ENCODE measurements around the gene SYCP1. TPM values are rescaled to one million over a fixed set of nuclear protein-coding genes. Genes with fewer than 3 reads are reported as not detected.
"Not testable (repeated sequence)": the region's sequence is repeated elsewhere in the genome, so short reads cannot be mapped to it uniquely, and the experiment has no call there.

SYCP1 gene
- total and polyA plus RNA-seq, 3 experiments from 2014 or later: not detected

DNA sequence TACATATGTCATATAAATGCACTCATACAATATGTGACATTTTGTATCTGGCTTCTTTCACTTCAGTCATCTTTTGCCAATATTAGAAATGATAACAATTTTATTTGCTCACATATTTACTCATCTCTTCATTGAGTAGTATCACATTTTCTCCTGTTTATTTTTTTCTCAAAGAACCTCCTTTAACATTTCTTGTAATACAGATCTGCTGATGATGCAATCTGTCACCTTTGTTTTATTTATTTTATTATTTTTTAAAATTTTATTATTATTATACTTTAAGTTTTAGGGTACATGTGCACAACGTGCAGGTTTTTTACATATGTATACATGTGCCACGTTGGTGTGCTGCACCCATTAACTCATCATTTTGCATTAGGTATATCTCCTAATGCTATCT lies 159.1 kb downstream of the SYCP1 start:
- CTCF ChIA-PET: no interaction called here
- no peaks in the 10 kb centered on the region for H3K36me3 Mint-ChIP-seq
- no peaks in the 10 kb centered on the region for H3K9me3 ChIP-seq (ENCODE audit: low read length)

GRCh38 chr1:115019549-115019948 lies 164.9 kb downstream of the SYCP1 start:
- H3K4me1 ChIP-seq (ENCODE audit: insufficient read depth, low read length); H3K9me3 ChIP-seq (ENCODE audit: low read length); H3K27ac Mint-ChIP-seq; H3K36me3 Mint-ChIP-seq; H3K27ac ChIP-seq (ENCODE audit: low read depth, low read length); H3K4me3 ChIP-seq (ENCODE audit: low read length); DNase-seq; H3K27me3 ChIP-seq (ENCODE audit: insufficient read depth, low read length, poor library complexity, severe bottlenecking); H3K4me3 Mint-ChIP-seq; CTCF ChIA-PET; H3K36me3 ChIP-seq (ENCODE audit: insufficient read depth, low read length); H3K4me1 Mint-ChIP-seq; H3K9me3 Mint-ChIP-seq; POLR2A ChIA-PET: not testable (repeated sequence)
- H3K27me3 Mint-ChIP-seq: peaks cover 10 to 37% of the 10 kb centered on the region in 2 donors

More for the DNA sequence above, 159.1 kb downstream of the SYCP1 start:
- Mint-ChIP-seq H3K9me3 (peaks cover 0 to 4% (median 0%) of the 10 kb centered on the region in 5 donors), H3K27me3 (peaks cover 0 to 5% of the 10 kb centered on the region in 2 donors), H3K4me3 (no peak overlapping the region), H3K4me1 (no peaks in the 10 kb centered on the region), H3K27ac (peak overlapping the region in 2 of 8 donors; percentile 32 to 49)
- Histone ChIP-seq H3K4me3 (ENCODE audit: low read length) (no peak overlapping the region), H3K36me3 (ENCODE audit: insufficient read depth, low read length) (no peaks in the 10 kb centered on the region), H3K27me3 (ENCODE audit: insufficient read depth, low read length, poor library complexity, severe bottlenecking) (no peaks in the 10 kb centered on the region), H3K27ac (ENCODE audit: low read depth, low read length) (no peak overlapping the region), H3K4me1 (ENCODE audit: insufficient read depth, low read length) (no peaks in the 10 kb centered on the region)
- DNase-seq: no peak
- POLR2A ChIA-PET: no interaction called here

GRCh38 chr1:115021145-115021544 lies 166.5 kb downstream of the SYCP1 start:
- no peak for DNase-seq
- CTCF ChIA-PET: no interaction called here
- Histone ChIP-seq H3K4me1 (ENCODE audit: insufficient read depth, low read length) (no peaks in the 10 kb centered on the region), H3K27ac (ENCODE audit: low read depth, low read length) (no peak overlapping the region), H3K9me3 (ENCODE audit: low read length) (no peaks in the 10 kb centered on the region), H3K36me3 (ENCODE audit: insufficient read depth, low read length) (no peaks in the 10 kb centered on the region), H3K4me3 (ENCODE audit: low read length) (no peak overlapping the region), H3K27me3 (ENCODE audit: insufficient read depth, low read length, poor library complexity, severe bottlenecking) (no peaks in the 10 kb centered on the region)
- Mint-ChIP-seq H3K27me3 (peaks cover 10 to 37% of the 10 kb centered on the region in 2 donors), H3K4me1 (no peaks in the 10 kb centered on the region), H3K27ac (no peak overlapping the region), H3K36me3 (peaks cover 0 to 4% (median 0%) of the 10 kb centered on the region in 3 donors), H3K9me3 (peaks cover 0 to 2% (median 0%) of the 10 kb centered on the region in 5 donors), H3K4me3 (no peak overlapping the region)
- POLR2A ChIA-PET: no interaction called here

DNA sequence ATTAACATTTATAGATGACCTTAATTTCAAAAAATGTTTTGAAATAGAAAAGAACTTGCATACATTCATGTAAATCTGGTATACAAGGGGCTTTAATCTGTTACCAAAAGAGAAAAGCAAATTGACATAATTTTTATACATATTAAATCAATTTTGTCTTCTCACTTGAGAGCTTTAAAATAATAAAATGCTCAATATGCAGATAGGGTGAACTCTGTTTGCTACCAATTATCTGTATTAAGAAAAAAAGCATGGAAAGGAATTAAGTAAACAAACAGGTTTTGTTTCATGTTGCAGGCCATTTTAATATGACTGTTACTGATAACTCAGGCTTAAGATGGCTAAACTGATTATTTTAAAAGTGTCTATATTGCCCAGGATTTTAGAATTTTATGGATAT lies 168.9 kb downstream of the SYCP1 start:
- Histone ChIP-seq H3K9me3 (ENCODE audit: low read length) (no peaks in the 10 kb centered on the region), H3K27me3 (ENCODE audit: insufficient read depth, low read length, poor library complexity, severe bottlenecking) (no peaks in the 10 kb centered on the region), H3K27ac (ENCODE audit: low read depth, low read length) (no peak overlapping the region), H3K4me1 (ENCODE audit: insufficient read depth, low read length) (no peaks in the 10 kb centered on the region), H3K36me3 (ENCODE audit: insufficient read depth, low read length) (no peaks in the 10 kb centered on the region), H3K4me3 (ENCODE audit: low read length) (no peak overlapping the region)
- ChIA-PET CTCF (no interaction called here), POLR2A (no interaction called here)
- DNase-seq: no peak
- Mint-ChIP-seq H3K27ac (no peak overlapping the region), H3K4me1 (no peaks in the 10 kb centered on the region), H3K4me3 (no peak overlapping the region), H3K9me3 (peaks cover 0 to 2% (median 0%) of the 10 kb centered on the region in 5 donors), H3K27me3 (peaks cover 10 to 40% of the 10 kb centered on the region in 2 donors), H3K36me3 (peaks cover 0 to 4% (median 0%) of the 10 kb centered on the region in 3 donors)

GRCh38 chr1:115029526-115029925 lies 174.9 kb downstream of the SYCP1 start, which contains the start of gene TSHB:
TSS of gene TSHB (plus strand) at chr1:115029826. CDS start at chr1:115033363, 3,537 bp downstream.
- H3K36me3 ChIP-seq (ENCODE audit: insufficient read depth, low read length): no peaks in the 10 kb centered on the region
- no peaks in the 10 kb centered on the region for H3K4me1 Mint-ChIP-seq
- CTCF ChIA-PET: interaction anchor here (1.1 to 1.2 kb wide), 3 partner anchors 20 to 83 kb away, joined by 3 read pairs; no protein-coding TSS in a partner anchor

GRCh38 chr1:115031595-115031994 lies 176.9 kb downstream of the SYCP1 start:
- Histone ChIP-seq H3K27ac (ENCODE audit: low read depth, low read length) (no peak overlapping the region), H3K4me1 (ENCODE audit: insufficient read depth, low read length) (no peaks in the 10 kb centered on the region), H3K36me3 (ENCODE audit: insufficient read depth, low read length) (no peaks in the 10 kb centered on the region), H3K9me3 (ENCODE audit: low read length) (no peaks in the 10 kb centered on the region), H3K27me3 (ENCODE audit: insufficient read depth, low read length, poor library complexity, severe bottlenecking) (no peaks in the 10 kb centered on the region), H3K4me3 (ENCODE audit: low read length) (no peak overlapping the region)
- H3K27me3 Mint-ChIP-seq: peaks cover 2 to 31% of the 10 kb centered on the region in 2 donors
- DNase-seq: no peak
- H3K4me3 Mint-ChIP-seq: no peak overlapping the region
- CTCF ChIA-PET: no interaction called here
- no peak overlapping the region for H3K27ac Mint-ChIP-seq
- H3K9me3 Mint-ChIP-seq: no peaks in the 10 kb centered on the region
- POLR2A ChIA-PET: no interaction called here
- peaks cover 0 to 2% (median 0%) of the 10 kb centered on the region in 3 donors for H3K36me3 Mint-ChIP-seq
- no peaks in the 10 kb centered on the region for H3K4me1 Mint-ChIP-seq

More at GRCh38 chr1:115029526-115029925, 174.9 kb downstream of the SYCP1 start, which contains the start of gene TSHB:
- H3K27me3 ChIP-seq (ENCODE audit: insufficient read depth, low read length, poor library complexity, severe bottlenecking): no peaks in the 10 kb centered on the region
- H3K27ac ChIP-seq (ENCODE audit: low read depth, low read length): no peak within 1 kb of the TSS
- POLR2A ChIA-PET: no interaction called here
- Mint-ChIP-seq H3K36me3 (no peaks in the 10 kb centered on the region), H3K9me3 (no peaks in the 10 kb centered on the region), H3K27me3 (peaks cover 2 to 28% of the 10 kb centered on the region in 2 donors), H3K4me3 (no peak within 1 kb of the TSS), H3K27ac (no peak within 1 kb of the TSS)
- H3K9me3 ChIP-seq (ENCODE audit: low read length): no peaks in the 10 kb centered on the region
- no peak for DNase-seq
- H3K4me3 ChIP-seq (ENCODE audit: low read length): no peak within 1 kb of the TSS
- H3K4me1 ChIP-seq (ENCODE audit: insufficient read depth, low read length): no peaks in the 10 kb centered on the region

DNA sequence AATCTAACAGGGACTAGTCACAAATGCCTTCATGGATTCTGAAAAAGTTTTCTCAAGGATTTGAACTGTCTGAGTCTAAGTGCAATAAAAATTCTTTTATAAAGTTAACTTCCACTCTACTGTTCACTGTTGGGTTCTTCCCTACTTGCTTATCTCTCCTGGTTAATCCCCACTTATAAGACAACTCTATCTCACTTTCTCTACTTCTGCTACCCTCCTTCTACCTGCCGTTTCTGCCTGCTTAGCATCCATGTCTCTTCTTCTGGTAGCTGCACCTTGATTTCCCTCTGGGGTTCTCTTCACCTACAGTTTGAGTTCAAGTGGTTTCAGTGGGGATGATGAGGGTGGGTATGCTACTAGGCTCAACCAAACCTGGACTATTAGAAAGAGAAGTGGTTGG lies 181.0 kb downstream of the SYCP1 start:
- Histone ChIP-seq H3K4me3 (ENCODE audit: low read length) (no peak overlapping the region), H3K4me1 (ENCODE audit: insufficient read depth, low read length) (no peaks in the 10 kb centered on the region), H3K9me3 (ENCODE audit: low read length) (no peaks in the 10 kb centered on the region), H3K27me3 (ENCODE audit: insufficient read depth, low read length, poor library complexity, severe bottlenecking) (no peaks in the 10 kb centered on the region), H3K36me3 (ENCODE audit: insufficient read depth, low read length) (no peaks in the 10 kb centered on the region), H3K27ac (ENCODE audit: low read depth, low read length) (no peak overlapping the region)
- ChIA-PET CTCF (interaction anchor here (0.7 kb wide), 1 partner anchor 21 kb away, joined by 4 read pairs; no protein-coding TSS in a partner anchor), POLR2A (no interaction called here)
- Mint-ChIP-seq H3K27ac (peak overlapping the region in 1 of 8 donors; percentile 39), H3K4me1 (no peaks in the 10 kb centered on the region), H3K9me3 (no peaks in the 10 kb centered on the region), H3K27me3 (peaks cover 0 to 13% of the 10 kb centered on the region in 2 donors), H3K4me3 (no peak overlapping the region), H3K36me3 (peaks cover 0 to 5% (median 0%) of the 10 kb centered on the region in 3 donors)
- no peak for DNase-seq

GRCh38 chr1:115036814-115037507 lies 182.3 kb downstream of the SYCP1 start:
- Histone ChIP-seq H3K27me3 (ENCODE audit: insufficient read depth, low read length, poor library complexity, severe bottlenecking) (no peaks in the 10 kb centered on the region), H3K9me3 (ENCODE audit: low read length) (no peaks in the 10 kb centered on the region), H3K4me1 (ENCODE audit: insufficient read depth, low read length) (no peaks in the 10 kb centered on the region), H3K27ac (ENCODE audit: low read depth, low read length) (no peak overlapping the region), H3K4me3 (ENCODE audit: low read length) (no peak overlapping the region), H3K36me3 (ENCODE audit: insufficient read depth, low read length) (no peaks in the 10 kb centered on the region)
- H3K27ac Mint-ChIP-seq: no peak overlapping the region
- POLR2A ChIA-PET: no interaction called here
- CTCF ChIA-PET: interaction anchor here (1.0 kb wide), 1 partner anchor 16 kb away, joined by 3 read pairs; no protein-coding TSS in a partner anchor
- H3K4me3 Mint-ChIP-seq: no peak overlapping the region
- H3K9me3 Mint-ChIP-seq: no peaks in the 10 kb centered on the region
- H3K27me3 Mint-ChIP-seq: peaks cover 0 to 10% of the 10 kb centered on the region in 2 donors
- H3K4me1 Mint-ChIP-seq: no peaks in the 10 kb centered on the region
- peaks cover 0 to 5% (median 0%) of the 10 kb centered on the region in 3 donors for H3K36me3 Mint-ChIP-seq
- DNase-seq: no peak

Data from CD8-positive, alpha-beta memory T cell (primary cell).